ENCODE results near the gene SLC25A47.

SLC25A47 gene

DNA sequence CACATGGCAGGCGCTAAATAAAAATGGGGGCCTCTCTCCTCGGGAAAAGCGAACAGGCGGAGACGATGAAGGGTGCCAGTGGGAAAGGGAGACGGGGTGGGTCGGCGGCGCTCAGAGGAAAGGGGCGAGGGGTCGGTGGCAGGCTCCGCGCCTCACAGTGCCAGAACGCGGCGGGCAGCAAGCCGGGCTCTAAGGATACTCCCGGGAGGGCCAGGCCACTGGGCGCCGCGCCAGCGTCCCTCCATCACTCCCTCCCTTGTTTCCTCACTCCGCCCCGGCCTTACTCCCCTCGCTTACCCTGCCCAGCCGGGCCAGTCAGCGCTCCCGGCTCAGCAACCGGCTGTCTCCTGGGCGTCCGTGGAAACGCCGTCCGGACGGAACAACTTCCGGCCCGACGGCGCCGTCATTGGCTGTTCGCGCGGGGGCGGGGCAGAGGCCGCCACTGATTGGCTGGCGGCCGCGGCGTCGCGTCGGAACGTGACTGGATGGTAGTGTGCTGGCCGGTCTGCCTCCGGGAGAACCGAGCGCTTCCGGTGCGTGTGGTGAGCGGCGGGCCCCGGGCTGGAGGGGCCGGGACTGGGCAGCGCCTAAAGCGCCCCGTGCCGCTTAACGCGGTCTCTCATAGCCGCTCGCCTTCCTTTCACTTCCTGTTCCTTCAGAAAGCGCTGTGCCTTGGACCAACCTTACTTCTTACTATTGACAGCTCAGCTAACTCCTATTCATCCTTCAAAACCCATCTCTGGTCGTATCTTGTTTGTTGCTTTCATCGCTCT, 53.0 kb downstream of the SLC25A47 start, which contains the start of gene WDR25:
Gene WDR25 (plus strand): TSS at position 523 of the 773 bp plus-strand sequence.
- DNase-seq (ENCODE audit: low spot score), result peak; percentile 91

DNA sequence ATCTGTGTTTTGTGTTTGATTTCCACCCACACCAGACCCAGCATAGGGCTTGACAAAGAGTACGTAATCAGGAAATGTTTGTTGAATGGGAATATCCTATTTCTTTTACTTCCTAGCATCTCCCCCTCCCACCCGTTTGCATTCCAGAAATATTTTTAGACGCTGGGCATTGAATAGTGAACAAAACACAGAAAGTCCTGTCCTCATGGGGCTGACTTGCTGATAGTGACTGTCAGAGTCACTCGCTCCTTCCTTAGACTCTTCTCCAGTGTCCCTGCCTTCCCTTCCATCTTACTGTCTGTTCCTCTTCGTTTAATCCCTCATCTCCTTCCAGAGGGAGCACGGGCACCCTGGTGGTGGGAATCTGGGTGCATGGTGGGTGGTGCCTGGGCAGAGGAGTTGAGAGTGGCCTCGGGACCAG, 53.6 kb downstream of the SLC25A47 start:
- DNase-seq (ENCODE audit: low spot score), result no peak

All from CD4-positive, alpha-beta T cell treated with Interleukin-15 for 4 hours (primary cell).